IMR-90 (cell line): ENCODE results near the gene TMEM97. TPM values are rescaled to one million over a fixed set of nuclear protein-coding genes. Genes with fewer than 3 reads are reported as not detected.

ENCODE experiments used
- ATAC-seq: fragments of 200-7000 bp; cut with Tn5 transposase; 2 replicates; pipeline ENCODE4 v1.9.1; 2020; ENCODE audit warnings: low read depth, mild to moderate bottlenecking, moderate library complexity
- BruUV-seq: library from RNA; stranded (reverse); fragments of 400-500 nt; replicated peaks from 2 replicates; lab custom pipeline; 2021; lab: Mats Ljungman, UMichigan
- CTCF ChIA-PET: fragments of 300-600 bp; formaldehyde crosslinking; extraction: SDS; loops from one replicate; lab custom pipeline; 2021; ENCODE audit warnings: antibody characterized with exemption; lab: Yijun Ruan, JAX
- POLR2A ChIA-PET: fragments of 300-600 bp; sonication (Branson Sonifier 250); formaldehyde crosslinking; loops from one replicate; lab custom pipeline; 2022; ENCODE audit warnings: antibody characterized with exemption; ENCODE audit not compliant: unreplicated experiment; lab: Charles Lee
- DNase-seq: peaks from one replicate; pipeline ENCODE4 v3.0.0; 2013
- H2AFZ ChIP-seq: replicated peaks from 2 replicates; pipeline ENCODE3; 2013; ENCODE audit warnings: low read length, mild to moderate bottlenecking; ENCODE audit not compliant: poor library complexity
- H2AK5ac ChIP-seq: 2 replicates; pipeline ENCODE4 v1.6.1; 2013; ENCODE audit warnings: low read depth, low read length, inconsistent platforms
- H2AK9ac ChIP-seq: replicated peaks from 2 replicates; pipeline ENCODE3; 2013; ENCODE audit warnings: mild to moderate bottlenecking, low read depth, low read length, moderate library complexity; ENCODE audit not compliant: poor library complexity
- H2BK120ac ChIP-seq: 2 replicates; pipeline ENCODE4 v1.6.1; 2013; ENCODE audit warnings: low read depth, low read length, inconsistent platforms
- H2BK15ac ChIP-seq: 3 replicates; pipeline ENCODE4 v1.6.1; 2013; ENCODE audit warnings: low read depth, low read length, inconsistent platforms
- H2BK20ac ChIP-seq: 2 replicates; pipeline ENCODE4 v1.6.1; 2013; ENCODE audit warnings: low read depth, mild to moderate bottlenecking, inconsistent platforms, low read length, moderate library complexity
- H2BK5ac ChIP-seq: 2 replicates; pipeline ENCODE4 v1.6.1; 2013; ENCODE audit warnings: mild to moderate bottlenecking, low read depth, low read length, inconsistent platforms; ENCODE audit not compliant: poor library complexity, severe bottlenecking
- H3K14ac ChIP-seq: replicated peaks from 2 replicates; pipeline ENCODE4 v1.6.1; 2013; ENCODE audit warnings: low read depth, low read length, inconsistent platforms
- H3K18ac ChIP-seq: 2 replicates; pipeline ENCODE4 v1.6.1; 2013; ENCODE audit warnings: low read depth, low read length, control low read depth
- H3K23ac ChIP-seq: 2 replicates; pipeline ENCODE4 v1.6.1; 2013; ENCODE audit warnings: low read depth, low read length, inconsistent platforms
- H3K27ac ChIP-seq: 2 replicates; pipeline ENCODE4 v1.5.1; 2013; ENCODE audit warnings: mild to moderate bottlenecking, control low read depth, low read length; ENCODE audit not compliant: insufficient read depth
- H3K27me3 ChIP-seq: 2 replicates; pipeline ENCODE4 v1.6.1; 2013; ENCODE audit warnings: low read length; ENCODE audit not compliant: control insufficient read depth, insufficient read depth
- H3K36me3 ChIP-seq: 2 replicates; pipeline ENCODE4 v1.6.1; 2013; ENCODE audit warnings: low read length, mixed read lengths; ENCODE audit not compliant: control insufficient read depth, insufficient read depth
- H3K4ac ChIP-seq: 2 replicates; pipeline ENCODE4 v1.6.1; 2013; ENCODE audit warnings: low read depth, low read length, inconsistent platforms
- H3K4me1 ChIP-seq: 2 replicates; pipeline ENCODE4 v1.6.1; 2013; ENCODE audit warnings: low read length, mixed read lengths; ENCODE audit not compliant: control insufficient read depth, insufficient read depth
- H3K4me2 ChIP-seq: 2 replicates; pipeline ENCODE4 v1.6.1; 2013; ENCODE audit warnings: low read depth, mild to moderate bottlenecking, control low read depth, low read length, moderate library complexity
- H3K4me3 ChIP-seq: 2 replicates; pipeline ENCODE4 v1.5.1; 2013; ENCODE audit warnings: low read depth, mild to moderate bottlenecking, control low read depth, low read length, moderate library complexity; ENCODE audit not compliant: insufficient read depth
- H3K56ac ChIP-seq: 2 replicates; pipeline ENCODE4 v1.6.1; 2013; ENCODE audit warnings: low read length, inconsistent platforms; ENCODE audit not compliant: insufficient read depth; ENCODE audit errors: extremely low read depth
- H3K79me1 ChIP-seq, 2 experiments: 2 replicates each; pipeline ENCODE4 v1.6.1; 2013; ENCODE audit warnings: low read length in 2 of 2, inconsistent platforms in 1 of 2, low read depth in 1 of 2
- H3K9ac ChIP-seq: 2 replicates; pipeline ENCODE4 v1.6.1; 2013; ENCODE audit warnings: low read depth, low read length, control low read depth
- H3K9me1 ChIP-seq: 2 replicates; pipeline ENCODE4 v1.6.1; 2013; ENCODE audit warnings: low read length, inconsistent platforms; ENCODE audit not compliant: insufficient read depth
- H3K9me3 ChIP-seq: 2 replicates; pipeline ENCODE4 v1.6.1; 2013; ENCODE audit warnings: low read length; ENCODE audit not compliant: control insufficient read depth, insufficient read depth
- H4K20me1 ChIP-seq: 2 replicates; pipeline ENCODE4 v1.6.1; 2013; ENCODE audit warnings: low read length, inconsistent platforms; ENCODE audit not compliant: insufficient read depth
- H4K5ac ChIP-seq: 2 replicates; pipeline ENCODE4 v1.6.1; 2013; ENCODE audit warnings: mild to moderate bottlenecking, low read depth, low read length, control low read depth
- H4K8ac ChIP-seq, 2 experiments: 2 replicates each; pipeline ENCODE4 v1.6.1; 2013; ENCODE audit warnings: low read depth in 2 of 2, low read length in 2 of 2, control low read depth in 1 of 2, inconsistent platforms in 1 of 2
- H4K91ac ChIP-seq: 2 replicates; pipeline ENCODE4 v1.6.1; 2013; ENCODE audit warnings: low read depth, low read length, inconsistent platforms; ENCODE audit not compliant: insufficient read depth
- BHLHE40 ChIP-seq: fragments of 150-350 bp; IDR thresholded peaks from 2 replicates; pipeline ENCODE4 v1.6.1; 2016; ENCODE audit warnings: mild to moderate bottlenecking, low read depth, low read length
- CEBPB ChIP-seq: IDR thresholded peaks from 2 replicates; pipeline ENCODE4 v1.6.1; 2012; ENCODE audit warnings: low read depth, low read length, improper control_type of control experiment
- CHD1 ChIP-seq: IDR thresholded peaks from 2 replicates; pipeline ENCODE4 v1.6.1; 2012; ENCODE audit warnings: low read depth, low read length, improper control_type of control experiment
- FOS ChIP-seq: fragments of 150-350 bp; IDR thresholded peaks from 2 replicates; pipeline ENCODE4 v1.6.1; 2016; ENCODE audit warnings: low read depth, low read length
- MAZ ChIP-seq: IDR thresholded peaks from 2 replicates; pipeline ENCODE4 v1.6.1; 2012; ENCODE audit warnings: low read depth, mild to moderate bottlenecking, low read length, improper control_type of control experiment, moderate library complexity, borderline replicate concordance
- POLR2A ChIP-seq: IDR thresholded peaks from 2 replicates; pipeline ENCODE4 v1.6.1; 2012; ENCODE audit warnings: mild to moderate bottlenecking, low read depth, low read length
- SMC3 ChIP-seq: fragments of 150-350 bp; IDR thresholded peaks from 2 replicates; pipeline ENCODE4 v1.6.1; 2016; ENCODE audit warnings: low read depth, mild to moderate bottlenecking, antibody characterized with exemption, low read length, moderate library complexity
- WGBS, 2 experiments: methylation state at CpG; one replicate each; pipeline versions ENCODE4 v1.1.5 to v1.1.7; 2013; ENCODE audit warnings: missing lambda C conversion rate in 2 of 2; ENCODE audit not compliant: insufficient read length in 1 of 2; ENCODE audit errors: extremely low coverage in 2 of 2; 5-methylcytosine and 5-hydroxymethylcytosine counted together
- dilution Hi-C: fragments of 300-500 bp; cut with HindIII; formaldehyde crosslinking; loops from one replicate; pipeline ENCODE4 v1.14.3; 2018; ENCODE audit warnings: low sequenced_read_pairs; ENCODE audit not compliant: unreplicated experiment
- in situ Hi-C: fragments of 300-500 bp; cut with MboI; formaldehyde crosslinking; loops from 3 replicates; pipeline ENCODE4 v1.14.3; 2019; ENCODE audit warnings: low sequenced_read_pairs, inconsistent platforms, mixed read lengths
- intact Hi-C: fragments of 100-400 bp; cut with micrococcal nuclease; formaldehyde crosslinking; loops from 2 replicates; pipeline ENCODE4 v1.10.0; 2022
- polyA plus RNA-seq, 3 experiments: library from polyadenylated mRNA; depleted of rRNA; stranded (reverse); fragments of >200 nt; gene quantifications; 2 replicates each; pipeline ENCODE4 v1.2.3, GENCODE V29; 2012; ENCODE audit warnings: low replicate concordance in 1 of 3
- total RNA-seq: library from RNA; depleted of rRNA; stranded (reverse); fragments of >200 nt; gene quantifications from 2 replicates; pipeline ENCODE4 v1.2.3, GENCODE V29; 2012
- TF ChIP-seq, protein P1 (sequence below): fragments of 150-350 bp; IDR thresholded peaks from 2 replicates; pipeline ENCODE4 v1.6.1; 2016; ENCODE audit warnings: low read depth, mild to moderate bottlenecking, low read length, moderate library complexity, borderline replicate concordance

TMEM97 gene
- total and polyA plus RNA-seq, 2 of the 4 experiments (the other 2 are of a cell fraction), result 12.3 to 21.3 TPM

- no peak overlapping the region for H2BK120ac ChIP-seq
- no peak overlapping the region for H4K91ac ChIP-seq
- H2AK5ac ChIP-seq, result no peak overlapping the region
- no peaks in the 10 kb centered on the region for H3K27me3 ChIP-seq
- dilution Hi-C loops, result no loop called here
- no peak overlapping the region for H2BK5ac ChIP-seq
- TF ChIP-seq BHLHE40 (no peak), CEBPB (no peak), POLR2A (no peak), SMC3 (no peak), FOS (no peak), MAZ (no peak), CHD1 (no peak)
- TF ChIP-seq, protein P1, sequence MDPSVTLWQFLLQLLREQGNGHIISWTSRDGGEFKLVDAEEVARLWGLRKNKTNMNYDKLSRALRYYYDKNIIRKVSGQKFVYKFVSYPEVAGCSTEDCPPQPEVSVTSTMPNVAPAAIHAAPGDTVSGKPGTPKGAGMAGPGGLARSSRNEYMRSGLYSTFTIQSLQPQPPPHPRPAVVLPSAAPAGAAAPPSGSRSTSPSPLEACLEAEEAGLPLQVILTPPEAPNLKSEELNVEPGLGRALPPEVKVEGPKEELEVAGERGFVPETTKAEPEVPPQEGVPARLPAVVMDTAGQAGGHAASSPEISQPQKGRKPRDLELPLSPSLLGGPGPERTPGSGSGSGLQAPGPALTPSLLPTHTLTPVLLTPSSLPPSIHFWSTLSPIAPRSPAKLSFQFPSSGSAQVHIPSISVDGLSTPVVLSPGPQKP, result no peak
- H2AK9ac ChIP-seq, result no peak overlapping the region
- H3K36me3 ChIP-seq, result peaks cover 23% of the 10 kb centered on the region
- no peak overlapping the region for H2BK20ac ChIP-seq
- H4K5ac ChIP-seq, result no peak overlapping the region
- H3K27ac ChIP-seq, result no peak overlapping the region
- ATAC-seq (no peak), DNase-seq (no peak)
- ChIA-PET CTCF (no interaction called here), POLR2A (no interaction called here)
- no peak overlapping the region for H3K14ac ChIP-seq
- H2BK15ac ChIP-seq, result no peak overlapping the region
- H3K79me1 ChIP-seq, result peaks cover 17 to 29% of the 10 kb centered on the region in 2 experiments; a peak in 3 of 4 replicates
- H4K20me1 ChIP-seq, result no peaks in the 10 kb centered on the region
- WGBS, 2 experiments, result 91% methylated on average over 7 of the region's 7 CpGs; no CpG with 5 or more reads in 1 of the 2 experiments
- intact Hi-C loops, result loop anchor here (10.0 kb wide), 1 partner anchor 521 kb away; the partner anchor contains the start of gene NOS2
- H3K4me2 ChIP-seq, result no peak overlapping the region
- no peak overlapping the region for H3K56ac ChIP-seq
- H4K8ac ChIP-seq, result no peak overlapping the region
- H3K4me1 ChIP-seq, result peaks cover 6% of the 10 kb centered on the region; the same call in 1 of the 2 replicates
- in situ Hi-C loops, result loop anchor here (10.0 to 25.0 kb wide), 2 partner anchors 281 to 789 kb away; partner anchors contain the start of gene NLK
- BruUV-seq, result no TSS peak
- H2AFZ ChIP-seq, result no peak overlapping the region
- no peaks in the 10 kb centered on the region for H3K9me1 ChIP-seq
- H3K18ac ChIP-seq, result no peak overlapping the region
- no peaks in the 10 kb centered on the region for H3K9me3 ChIP-seq
- no peak overlapping the region for H3K9ac ChIP-seq
- H3K4ac ChIP-seq, result no peak overlapping the region
- no peak overlapping the region for H3K4me3 ChIP-seq
- no peak overlapping the region for H3K23ac ChIP-seq
These were observed 7.1 kb downstream of the TMEM97 start for GRCh38 chr17:28326114-28326513.
